Measurements from ENCODE around the gene CCDC148. TPM values are rescaled to one million over a fixed set of nuclear protein-coding genes. Genes with fewer than 3 reads are reported as not detected.

Gene CCDC148
- total RNA-seq, 1 donor from 2014 or later: 1.0 TPM

GRCh38 chr2:158255257-158255656 is 201.3 kb downstream of the CCDC148 start:
- Histone ChIP-seq H3K4me3 (ENCODE audit: low read depth, low read length) (no peak overlapping the region), H3K36me3 (ENCODE audit: control insufficient read depth, insufficient read depth, low read length) (no peaks in the 10 kb centered on the region), H3K27me3 (ENCODE audit: control insufficient read depth, insufficient read depth, low read length) (no peaks in the 10 kb centered on the region)
- TF ChIP-seq CTCF (IDR thresholded peaks at IDR 0.05; ENCODE audit: insufficient read depth, low read length, poor library complexity, severe bottlenecking): no peak
- DNase-seq (ENCODE audit: low read depth): no peak

- no peak overlapping the region for H3K4me3 ChIP-seq (ENCODE audit: low read depth, low read length)
- DNase-seq (ENCODE audit: low read depth): no peak
- no peaks in the 10 kb centered on the region for H3K36me3 ChIP-seq (ENCODE audit: control insufficient read depth, insufficient read depth, low read length)
- no peak for TF ChIP-seq CTCF (IDR thresholded peaks at IDR 0.05; ENCODE audit: insufficient read depth, low read length, poor library complexity, severe bottlenecking)
- H3K27me3 ChIP-seq (ENCODE audit: control insufficient read depth, insufficient read depth, low read length): no peaks in the 10 kb centered on the region
These were observed 203.4 kb downstream of the CCDC148 start for GRCh38 chr2:158253170-158253569.

GRCh38 chr2:158251356-158251755 is 205.2 kb downstream of the CCDC148 start:
- DNase-seq (ENCODE audit: low read depth): no peak
- Histone ChIP-seq H3K36me3 (ENCODE audit: control insufficient read depth, insufficient read depth, low read length) (no peaks in the 10 kb centered on the region), H3K27me3 (ENCODE audit: control insufficient read depth, insufficient read depth, low read length) (no peaks in the 10 kb centered on the region), H3K4me3 (ENCODE audit: low read depth, low read length) (no peak overlapping the region)
- no peak for TF ChIP-seq CTCF (IDR thresholded peaks at IDR 0.05; ENCODE audit: insufficient read depth, low read length, poor library complexity, severe bottlenecking)

GRCh38 chr2:158243392-158243791 is 213.2 kb downstream of the CCDC148 start:
- Histone ChIP-seq H3K36me3 (ENCODE audit: control insufficient read depth, insufficient read depth, low read length) (no peaks in the 10 kb centered on the region), H3K4me3 (ENCODE audit: low read depth, low read length) (no peak overlapping the region), H3K27me3 (ENCODE audit: control insufficient read depth, insufficient read depth, low read length) (no peaks in the 10 kb centered on the region)
- DNase-seq (ENCODE audit: low read depth): no peak
- no peak for TF ChIP-seq CTCF (IDR thresholded peaks at IDR 0.05; ENCODE audit: insufficient read depth, low read length, poor library complexity, severe bottlenecking)

GRCh38 chr2:158242280-158242679 is 214.3 kb downstream of the CCDC148 start:
- no peak for DNase-seq (ENCODE audit: low read depth)
- no peaks in the 10 kb centered on the region for H3K36me3 ChIP-seq (ENCODE audit: control insufficient read depth, insufficient read depth, low read length)

More at GRCh38 chr2:158242280-158242679, 214.3 kb downstream of the CCDC148 start:
- no peaks in the 10 kb centered on the region for H3K27me3 ChIP-seq (ENCODE audit: control insufficient read depth, insufficient read depth, low read length)
- TF ChIP-seq CTCF (IDR thresholded peaks at IDR 0.05; ENCODE audit: insufficient read depth, low read length, poor library complexity, severe bottlenecking): no peak
- no peak overlapping the region for H3K4me3 ChIP-seq (ENCODE audit: low read depth, low read length)

Data from kidney epithelial cell (primary cell).